ENCODE measurements around the gene RFX4. TPM values are rescaled to one million over a fixed set of nuclear protein-coding genes. Genes with fewer than 3 reads are reported as not detected.

RFX4 gene
- total and polyA plus RNA-seq, 2 donors (not counting 3 experiments of a cell fraction or from before 2014, with no cell fraction given): not detected

GRCh38 chr12:106771425-106771824 lies 188.6 kb downstream of the RFX4 start:
- H3K4me1 ChIP-seq (ENCODE audit: control insufficient read depth, extremely low read depth, insufficient read depth, low read length): peaks cover 12% of the 10 kb centered on the region
- no peak overlapping the region for H2AFZ ChIP-seq (ENCODE audit: low read depth, low read length)
- FAIRE-seq (no peak), DNase-seq (ENCODE audit: low read depth, low spot score) (no peak)
- H3K36me3 ChIP-seq (ENCODE audit: control insufficient read depth in 2 of 2, extremely low read depth in 1 of 2, insufficient read depth in 2 of 2, low read length in 2 of 2): no peaks in the 10 kb centered on the region
- no peak overlapping the region for H3K4me2 ChIP-seq (ENCODE audit: insufficient read depth, low read length)
- no peaks in the 10 kb centered on the region for H4K20me1 ChIP-seq (replicated peaks; ENCODE audit: control insufficient read depth, extremely low read depth, insufficient read depth, low read length)
- no peaks in the 10 kb centered on the region for H3K9me3 ChIP-seq (replicated peaks; ENCODE audit: control insufficient read depth, insufficient read depth, low read length)
- no peak overlapping the region for H3K9ac ChIP-seq (replicated peaks; ENCODE audit: extremely low read depth, insufficient read depth, low read length)
- intact Hi-C loops (cut with micrococcal nuclease): loop anchor here (5.0 kb wide), 2 partner anchors 414 to 524 kb away; partner anchors contain the start of genes CKAP4 and POLR3B
- CTCF ChIA-PET: interaction anchor here (1.5 kb wide), 1 partner anchor 19 kb away, joined by 4 read pairs; no protein-coding TSS in a partner anchor
- no peak overlapping the region for H3K27ac ChIP-seq (ENCODE audit: insufficient read depth, low read depth, low read length)
- H3K79me2 ChIP-seq (ENCODE audit: control insufficient read depth, insufficient read depth, low read length): peaks cover 16% of the 10 kb centered on the region
- no peak overlapping the region for H3K4me3 ChIP-seq (replicated peaks in 1 of 3; ENCODE audit: insufficient read depth in 1 of 3, low read depth in 1 of 3, low read length in 3 of 3)
- no peaks in the 10 kb centered on the region for H3K9me1 ChIP-seq (replicated peaks; ENCODE audit: control insufficient read depth, extremely low read depth, insufficient read depth, low read length)
- dilution Hi-C loops (cut with MboI; ENCODE audit: extremely low pct_ligation_motif_present, low sequenced_read_pairs): no loop called here
- H3K27me3 ChIP-seq (ENCODE audit: control insufficient read depth in 2 of 2, insufficient read depth in 2 of 2, low read length in 2 of 2): peaks cover 0 to 8% of the 10 kb centered on the region in 2 experiments
- POLR2A ChIA-PET: no interaction called here
- no TSS peak for BruUV-seq (replicated peaks)
- TF ChIP-seq POLR2AphosphoS5 (IDR thresholded peaks at IDR 0.05; ENCODE audit: insufficient read depth, low read depth, low read length): no peak
- no peak for TF ChIP-seq GATA2 (IDR thresholded peaks at IDR 0.05; ENCODE audit: insufficient read depth, insufficient read length, low read depth, low read length)
- TF ChIP-seq JUN (IDR thresholded peaks at IDR 0.05; ENCODE audit: borderline replicate concordance, insufficient read depth, insufficient read length, low read depth): no peak
- no peak for TF ChIP-seq EZH2 (IDR thresholded peaks at IDR 0.05; ENCODE audit: borderline replicate concordance, low read depth, low read length, severe bottlenecking)
- TF ChIP-seq POLR2A (IDR thresholded peaks at IDR 0.05; ENCODE audit: low read depth, low read length): no peak
- no peak for TF ChIP-seq MYC (IDR thresholded peaks at IDR 0.05; ENCODE audit: low read depth, low read length)
- no peak for TF ChIP-seq FOS (IDR thresholded peaks at IDR 0.05; ENCODE audit: borderline replicate concordance, insufficient read depth, low read length)
- TF ChIP-seq MAX (IDR thresholded peaks at IDR 0.05; ENCODE audit: insufficient read depth, insufficient read length): no peak
- no peak for TF ChIP-seq CTCF (IDR thresholded peaks at IDR 0.05; ENCODE audit: extremely low read depth in 1 of 2, insufficient read depth in 1 of 2, low read depth in 1 of 2, low read length in 2 of 2)

All from endothelial cell of umbilical vein (primary cell).